GM12801 (cell line): ENCODE results near the gene SLC6A6.

ENCODE experiments used
- CTCF ChIP-seq: IDR thresholded peaks from one replicate; pipeline ENCODE4 v1.5.1; 2011; ENCODE audit warnings: control low read depth; ENCODE audit not compliant: insufficient read length; ENCODE audit errors: extremely low read depth

SLC6A6 gene

DNA sequence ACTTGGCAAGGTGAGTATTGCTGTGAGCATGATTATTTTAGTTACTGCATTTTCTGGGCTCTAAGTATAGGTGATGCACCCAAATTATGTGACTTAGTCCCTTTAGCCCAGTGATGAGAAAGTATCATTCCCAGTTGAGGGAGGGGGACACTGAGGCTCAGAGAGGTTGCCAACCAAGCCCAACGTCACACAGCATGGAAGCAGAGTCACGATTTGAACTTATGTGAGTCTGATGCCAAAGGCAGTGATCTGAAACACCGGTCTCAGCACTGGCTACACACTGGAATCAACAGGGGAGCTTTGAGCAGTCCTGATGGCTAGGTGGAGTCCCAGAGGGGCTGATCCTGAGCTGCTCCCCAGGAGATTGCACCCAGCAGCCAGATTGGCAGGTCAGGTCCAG is 39.5 kb upstream of the SLC6A6 start:
- TF ChIP-seq CTCF: no peak

DNA sequence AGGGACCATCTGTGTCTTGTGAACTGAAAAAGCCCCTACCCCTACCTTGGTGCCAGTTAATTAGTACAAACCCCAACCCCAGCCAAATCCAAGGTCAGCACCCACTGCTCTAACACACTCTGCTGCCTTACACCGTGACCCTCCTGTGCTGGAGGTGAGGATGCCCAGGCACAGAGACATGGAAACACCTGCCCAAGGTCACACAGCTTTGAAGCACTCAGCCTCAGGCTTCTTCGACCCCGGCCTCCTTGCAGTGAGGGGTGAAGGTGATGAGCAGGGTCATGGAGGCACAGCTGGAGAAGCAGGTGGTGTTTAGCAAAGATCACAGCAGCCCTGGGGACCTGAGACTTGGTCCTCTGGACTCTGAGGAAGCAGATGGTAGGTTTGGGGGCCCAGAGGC is 39.0 kb upstream of the SLC6A6 start:
- TF ChIP-seq CTCF: no peak

DNA sequence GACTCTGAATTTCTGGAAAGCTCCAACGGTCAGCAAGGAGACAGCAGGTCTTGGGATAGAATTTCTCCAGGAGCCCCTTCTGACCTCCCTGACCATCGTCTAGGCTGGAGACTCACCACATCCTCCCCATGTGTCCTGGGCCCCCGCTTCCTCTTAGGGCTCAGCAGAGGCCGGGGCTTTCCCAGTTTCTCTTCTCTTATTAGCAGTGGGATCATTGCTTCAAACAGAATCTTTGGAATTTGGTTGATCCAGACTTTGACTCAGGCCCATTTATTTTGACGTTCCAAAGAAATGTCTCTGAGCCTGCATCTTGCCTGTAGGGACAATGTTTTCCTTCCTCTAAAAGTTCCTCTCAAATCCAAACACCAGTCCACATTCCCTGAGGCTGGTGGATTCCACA is 38.4 kb upstream of the SLC6A6 start:
- no peak for TF ChIP-seq CTCF

DNA sequence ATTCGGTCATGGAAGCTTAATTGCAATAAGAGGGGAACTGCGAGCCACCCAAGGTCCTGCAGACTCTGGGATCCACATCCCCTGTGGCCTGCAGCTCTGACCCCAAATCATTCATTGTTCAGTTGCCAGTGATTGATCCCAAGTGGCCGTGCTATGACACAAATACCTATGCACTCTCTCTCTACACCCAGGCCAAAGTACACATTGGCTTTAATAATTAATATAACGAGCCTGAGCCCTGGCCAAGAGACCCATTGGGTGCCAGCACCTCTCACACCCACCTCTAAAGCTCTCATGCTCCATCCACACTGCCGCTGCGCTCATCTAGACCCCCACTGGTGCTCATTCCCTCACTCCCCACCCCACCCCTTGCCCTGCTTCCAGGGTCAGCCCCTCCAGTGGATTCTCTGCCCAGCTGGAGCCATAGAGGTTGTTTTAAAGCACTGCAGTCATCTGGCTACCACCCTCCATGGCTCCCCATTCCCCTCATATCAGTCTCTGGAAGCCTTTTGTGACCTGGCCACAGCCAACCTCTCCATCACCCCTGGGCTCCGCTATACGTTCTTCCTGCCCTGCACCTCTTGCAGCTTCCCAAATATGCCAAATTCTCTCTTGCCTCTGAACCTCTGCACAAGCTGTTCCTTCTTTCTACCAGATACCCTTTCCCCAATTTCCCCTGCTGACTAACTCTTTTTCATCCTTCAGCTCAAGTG is 37.7 kb upstream of the SLC6A6 start:
- no peak for TF ChIP-seq CTCF

DNA sequence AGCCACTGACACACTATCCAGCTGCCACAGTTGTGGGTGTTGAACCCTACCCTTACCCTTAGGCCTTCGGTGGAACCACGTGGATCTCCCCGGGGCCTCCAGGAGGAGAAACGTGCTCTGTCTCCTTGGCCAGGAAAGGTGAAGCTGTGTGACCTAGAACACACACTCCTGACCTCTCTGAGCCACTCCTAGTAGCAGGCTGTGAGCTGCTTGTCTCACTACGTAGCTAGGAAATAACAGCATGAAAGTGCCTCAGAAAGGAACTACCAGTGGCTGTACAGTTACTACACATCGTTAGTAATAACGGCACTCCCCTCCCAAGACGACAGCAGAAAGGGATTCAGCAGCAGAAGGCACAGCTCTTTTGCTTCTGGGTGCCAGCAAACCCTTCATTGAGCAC is 36.2 kb upstream of the SLC6A6 start:
- no peak for TF ChIP-seq CTCF

- TF ChIP-seq CTCF: no peak
Measured at GRCh38 chr3:14366915-14367823, 35.2 kb upstream of the SLC6A6 start.

DNA sequence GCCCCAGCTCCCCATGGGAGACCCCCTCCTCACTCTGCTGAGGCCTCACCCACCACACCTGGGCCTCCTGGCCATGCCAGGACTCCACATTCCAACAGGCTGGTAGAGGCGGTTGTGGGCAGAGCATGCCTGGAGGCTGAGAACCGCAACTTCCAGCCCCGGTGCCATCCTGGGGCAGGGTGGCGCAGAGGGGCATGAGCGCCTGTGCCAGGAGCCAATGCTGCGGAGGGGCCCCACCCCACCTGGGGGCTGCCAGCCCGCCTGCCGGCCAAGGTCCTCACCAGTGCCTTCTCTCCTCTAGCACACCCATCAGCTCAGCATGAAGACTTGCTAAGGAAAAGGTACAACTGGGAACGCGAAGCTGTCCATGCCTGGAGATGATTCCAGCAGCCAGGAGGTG is 34.3 kb upstream of the SLC6A6 start:
- no peak for TF ChIP-seq CTCF
